ENCODE results near the gene HELZ. TPM values are rescaled to one million over a fixed set of nuclear protein-coding genes. Genes with fewer than 3 reads are reported as not detected.

Gene HELZ
- polyA plus RNA-seq, 1 of the 3 experiments (the other 2 are of a cell fraction), result 4.3 TPM

DNA sequence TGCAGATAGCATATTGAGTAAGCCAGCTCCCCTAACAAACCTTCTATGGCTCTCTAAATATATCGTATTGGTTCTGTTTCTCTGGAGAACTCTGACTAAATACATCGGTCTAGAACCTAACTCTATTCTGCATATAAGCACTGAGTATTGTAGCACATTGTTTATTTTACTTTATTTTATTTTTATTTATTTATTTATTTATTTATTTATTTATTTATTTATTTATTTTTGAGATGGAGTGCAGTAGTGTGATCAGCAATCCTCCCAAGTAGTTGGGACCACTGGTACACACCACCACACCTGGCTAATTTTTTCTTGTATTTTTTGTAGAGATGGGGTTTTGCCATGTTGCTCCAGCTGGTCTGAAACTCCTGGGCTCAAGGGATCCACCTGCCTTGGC is 28.9 kb upstream of the HELZ start:
- no peaks in the 10 kb centered on the region for H3F3A ChIP-seq (replicated peaks; ENCODE audit: insufficient read depth)
- 92% methylated on average over 2 of the region's 2 CpGs for WGBS (ENCODE audit: low lambda C conversion rate)
- no peaks in the 10 kb centered on the region for H3K27me3 ChIP-seq (ENCODE audit: insufficient read depth)
- no peaks in the 10 kb centered on the region for H3K79me2 ChIP-seq (ENCODE audit: insufficient read depth)
- H3K4me3 ChIP-seq (ENCODE audit: low read depth in 2 of 2, low read length in 1 of 2), result no peak overlapping the region
- no peaks in the 10 kb centered on the region for H3K36me3 ChIP-seq (replicated peaks in 1 of 2; ENCODE audit: control insufficient read depth in 1 of 2, insufficient read depth in 2 of 2, low read length in 1 of 2)
- no peak for DNase-seq
- H3K27ac ChIP-seq (ENCODE audit: low read depth in 2 of 2, low read length in 1 of 2), result no peak overlapping the region
- no peaks in the 10 kb centered on the region for H4K20me1 ChIP-seq (ENCODE audit: insufficient read depth)
- H3K9me3 ChIP-seq, result no peaks in the 10 kb centered on the region
- CTCF ChIA-PET, result no interaction called here
- POLR2A ChIA-PET, result no interaction called here
- no peak overlapping the region for H2AFZ ChIP-seq (ENCODE audit: low read depth)
- no peak overlapping the region for H3K9ac ChIP-seq
- TF ChIP-seq RAD21 (IDR thresholded peaks at IDR 0.05; ENCODE audit: low read length) (no peak), YY1 (IDR thresholded peaks at IDR 0.05; ENCODE audit: low read depth) (no peak), MEF2A (IDR thresholded peaks at IDR 0.05; ENCODE audit: borderline replicate concordance, low read depth) (no peak), SMC3 (IDR thresholded peaks at IDR 0.05; ENCODE audit: low read depth, low read length) (no peak), FOSL2 (IDR thresholded peaks at IDR 0.05; ENCODE audit: borderline replicate concordance, low read depth) (no peak), TAF1 (IDR thresholded peaks at IDR 0.05; ENCODE audit: borderline replicate concordance, low read depth, low read length) (no peak), TCF12 (IDR thresholded peaks at IDR 0.05) (no peak), RCOR1 (IDR thresholded peaks at IDR 0.05; ENCODE audit: low read length) (no peak), ELF1 (IDR thresholded peaks at IDR 0.05) (no peak), NRF1 (IDR thresholded peaks at IDR 0.05; ENCODE audit: low read depth, low read length) (no peak), MXI1 (IDR thresholded peaks at IDR 0.05; ENCODE audit: low read depth, low read length) (no peak)
- TF ChIP-seq, protein P1, sequence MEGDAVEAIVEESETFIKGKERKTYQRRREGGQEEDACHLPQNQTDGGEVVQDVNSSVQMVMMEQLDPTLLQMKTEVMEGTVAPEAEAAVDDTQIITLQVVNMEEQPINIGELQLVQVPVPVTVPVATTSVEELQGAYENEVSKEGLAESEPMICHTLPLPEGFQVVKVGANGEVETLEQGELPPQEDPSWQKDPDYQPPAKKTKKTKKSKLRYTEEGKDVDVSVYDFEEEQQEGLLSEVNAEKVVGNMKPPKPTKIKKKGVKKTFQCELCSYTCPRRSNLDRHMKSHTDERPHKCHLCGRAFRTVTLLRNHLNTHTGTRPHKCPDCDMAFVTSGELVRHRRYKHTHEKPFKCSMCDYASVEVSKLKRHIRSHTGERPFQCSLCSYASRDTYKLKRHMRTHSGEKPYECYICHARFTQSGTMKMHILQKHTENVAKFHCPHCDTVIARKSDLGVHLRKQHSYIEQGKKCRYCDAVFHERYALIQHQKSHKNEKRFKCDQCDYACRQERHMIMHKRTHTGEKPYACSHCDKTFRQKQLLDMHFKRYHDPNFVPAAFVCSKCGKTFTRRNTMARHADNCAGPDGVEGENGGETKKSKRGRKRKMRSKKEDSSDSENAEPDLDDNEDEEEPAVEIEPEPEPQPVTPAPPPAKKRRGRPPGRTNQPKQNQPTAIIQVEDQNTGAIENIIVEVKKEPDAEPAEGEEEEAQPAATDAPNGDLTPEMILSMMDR (IDR thresholded peaks at IDR 0.05), result no peak
- TF ChIP-seq, protein P2, sequence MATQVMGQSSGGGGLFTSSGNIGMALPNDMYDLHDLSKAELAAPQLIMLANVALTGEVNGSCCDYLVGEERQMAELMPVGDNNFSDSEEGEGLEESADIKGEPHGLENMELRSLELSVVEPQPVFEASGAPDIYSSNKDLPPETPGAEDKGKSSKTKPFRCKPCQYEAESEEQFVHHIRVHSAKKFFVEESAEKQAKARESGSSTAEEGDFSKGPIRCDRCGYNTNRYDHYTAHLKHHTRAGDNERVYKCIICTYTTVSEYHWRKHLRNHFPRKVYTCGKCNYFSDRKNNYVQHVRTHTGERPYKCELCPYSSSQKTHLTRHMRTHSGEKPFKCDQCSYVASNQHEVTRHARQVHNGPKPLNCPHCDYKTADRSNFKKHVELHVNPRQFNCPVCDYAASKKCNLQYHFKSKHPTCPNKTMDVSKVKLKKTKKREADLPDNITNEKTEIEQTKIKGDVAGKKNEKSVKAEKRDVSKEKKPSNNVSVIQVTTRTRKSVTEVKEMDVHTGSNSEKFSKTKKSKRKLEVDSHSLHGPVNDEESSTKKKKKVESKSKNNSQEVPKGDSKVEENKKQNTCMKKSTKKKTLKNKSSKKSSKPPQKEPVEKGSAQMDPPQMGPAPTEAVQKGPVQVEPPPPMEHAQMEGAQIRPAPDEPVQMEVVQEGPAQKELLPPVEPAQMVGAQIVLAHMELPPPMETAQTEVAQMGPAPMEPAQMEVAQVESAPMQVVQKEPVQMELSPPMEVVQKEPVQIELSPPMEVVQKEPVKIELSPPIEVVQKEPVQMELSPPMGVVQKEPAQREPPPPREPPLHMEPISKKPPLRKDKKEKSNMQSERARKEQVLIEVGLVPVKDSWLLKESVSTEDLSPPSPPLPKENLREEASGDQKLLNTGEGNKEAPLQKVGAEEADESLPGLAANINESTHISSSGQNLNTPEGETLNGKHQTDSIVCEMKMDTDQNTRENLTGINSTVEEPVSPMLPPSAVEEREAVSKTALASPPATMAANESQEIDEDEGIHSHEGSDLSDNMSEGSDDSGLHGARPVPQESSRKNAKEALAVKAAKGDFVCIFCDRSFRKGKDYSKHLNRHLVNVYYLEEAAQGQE (IDR thresholded peaks at IDR 0.05; ENCODE audit: low read depth, low read length), result no peak
- TF ChIP-seq, protein P3, sequence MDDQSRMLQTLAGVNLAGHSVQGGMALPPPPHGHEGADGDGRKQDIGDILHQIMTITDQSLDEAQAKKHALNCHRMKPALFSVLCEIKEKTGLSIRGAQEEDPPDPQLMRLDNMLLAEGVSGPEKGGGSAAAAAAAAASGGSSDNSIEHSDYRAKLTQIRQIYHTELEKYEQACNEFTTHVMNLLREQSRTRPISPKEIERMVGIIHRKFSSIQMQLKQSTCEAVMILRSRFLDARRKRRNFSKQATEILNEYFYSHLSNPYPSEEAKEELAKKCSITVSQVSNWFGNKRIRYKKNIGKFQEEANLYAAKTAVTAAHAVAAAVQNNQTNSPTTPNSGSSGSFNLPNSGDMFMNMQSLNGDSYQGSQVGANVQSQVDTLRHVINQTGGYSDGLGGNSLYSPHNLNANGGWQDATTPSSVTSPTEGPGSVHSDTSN (IDR thresholded peaks at IDR 0.05), result no peak
- TF ChIP-seq, protein P4, sequence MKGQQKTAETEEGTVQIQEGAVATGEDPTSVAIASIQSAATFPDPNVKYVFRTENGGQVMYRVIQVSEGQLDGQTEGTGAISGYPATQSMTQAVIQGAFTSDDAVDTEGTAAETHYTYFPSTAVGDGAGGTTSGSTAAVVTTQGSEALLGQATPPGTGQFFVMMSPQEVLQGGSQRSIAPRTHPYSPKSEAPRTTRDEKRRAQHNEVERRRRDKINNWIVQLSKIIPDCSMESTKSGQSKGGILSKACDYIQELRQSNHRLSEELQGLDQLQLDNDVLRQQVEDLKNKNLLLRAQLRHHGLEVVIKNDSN (IDR thresholded peaks at IDR 0.05; ENCODE audit: borderline replicate concordance, low read depth), result no peak
- no peak overlapping the region for H3K4me2 ChIP-seq
- H3K9me2 ChIP-seq, result no peaks in the 10 kb centered on the region
- no peaks in the 10 kb centered on the region for H3K4me1 ChIP-seq (ENCODE audit: control insufficient read depth in 1 of 2, insufficient read depth in 2 of 2, low read depth in 1 of 2, low read length in 1 of 2)
